ENCODE results near the gene BMPR1B. TPM values are rescaled to one million over a fixed set of nuclear protein-coding genes. Genes with fewer than 3 reads are reported as not detected.

The BMPR1B gene
- total RNA-seq, 1 experiment from 2014 or later, result 0.27 TPM

DNA sequence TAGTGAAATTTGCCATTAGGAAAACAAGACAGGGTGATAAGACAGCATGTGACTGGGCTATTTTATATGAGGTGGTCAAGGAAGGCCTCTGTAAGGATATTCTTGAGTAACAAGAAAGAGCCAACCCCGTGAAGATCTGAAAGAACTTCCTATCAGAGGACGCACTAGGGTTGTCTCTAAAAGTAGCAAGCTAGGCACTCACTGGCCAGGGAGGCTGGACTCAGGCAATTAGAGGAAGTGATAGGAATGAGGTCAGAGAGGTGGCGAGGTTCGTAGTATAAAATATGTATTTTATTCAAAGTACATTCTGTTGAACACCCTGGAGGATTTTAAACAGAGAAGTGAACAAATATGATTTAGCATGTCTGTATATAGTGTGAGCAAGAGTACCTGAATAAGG is 4.6 kb downstream of the BMPR1B start:
- DNase-seq (ENCODE audit: extremely low read depth, low read depth), result no peak

DNA sequence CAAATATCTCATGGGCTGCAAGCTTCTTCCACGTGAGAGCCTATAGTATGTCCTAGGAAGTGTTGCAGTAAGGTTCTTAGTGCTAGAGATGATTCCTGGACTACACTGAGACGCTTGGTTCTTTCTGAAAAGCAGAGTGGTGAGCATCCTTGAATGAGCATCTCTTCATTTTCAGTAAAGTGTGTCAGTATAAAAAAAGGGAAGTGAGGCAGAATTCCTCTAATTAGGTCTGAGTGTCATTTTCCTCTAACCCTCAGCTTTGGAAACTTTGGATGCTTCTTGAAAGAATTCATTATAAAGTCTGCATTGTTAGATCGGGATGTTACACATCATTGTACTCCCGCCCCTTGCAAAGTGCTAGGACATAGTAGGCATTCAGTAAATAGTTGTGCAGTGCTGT is 5.2 kb downstream of the BMPR1B start:
- DNase-seq (ENCODE audit: extremely low read depth, low read depth), result no peak

DNA sequence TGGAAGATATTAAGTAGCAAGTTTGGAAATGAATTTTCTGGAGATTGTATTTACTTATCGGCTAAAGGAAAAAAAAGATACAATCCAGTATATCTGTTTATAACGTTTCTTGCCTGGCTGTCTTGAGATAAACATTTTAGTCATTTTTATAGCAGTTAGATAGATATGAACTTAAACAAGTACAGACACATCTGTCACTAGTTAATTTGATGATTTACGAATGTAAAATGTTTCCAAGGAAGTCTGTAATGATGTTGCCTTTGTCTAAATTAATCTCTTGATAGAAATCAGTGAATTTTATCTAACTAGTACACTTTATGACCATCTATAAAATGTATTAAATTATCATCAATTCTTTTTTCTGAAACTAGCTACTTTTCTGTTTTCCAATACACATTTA is 5.7 kb downstream of the BMPR1B start:
- DNase-seq (ENCODE audit: extremely low read depth, low read depth), result no peak

DNA sequence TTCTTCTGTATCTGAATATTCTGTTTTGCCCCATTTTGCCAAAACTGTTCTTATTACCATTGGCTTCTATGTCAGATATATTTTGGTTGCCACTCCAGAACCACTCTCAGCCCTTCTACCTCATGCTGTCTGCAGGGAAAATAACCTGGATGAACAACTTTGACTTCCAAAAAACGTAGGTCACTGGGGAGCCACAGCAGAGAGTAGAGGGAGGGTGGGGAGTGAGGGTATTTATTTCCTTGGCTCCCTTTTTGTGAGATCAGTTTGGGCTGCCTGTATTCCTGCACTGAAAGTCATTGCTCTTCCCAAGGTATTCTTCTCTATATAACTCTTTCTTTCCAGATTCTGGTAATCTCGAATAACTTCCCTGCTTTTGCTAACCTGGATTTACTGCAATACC is 6.3 kb downstream of the BMPR1B start:
- no peak for DNase-seq (ENCODE audit: extremely low read depth, low read depth)

DNA sequence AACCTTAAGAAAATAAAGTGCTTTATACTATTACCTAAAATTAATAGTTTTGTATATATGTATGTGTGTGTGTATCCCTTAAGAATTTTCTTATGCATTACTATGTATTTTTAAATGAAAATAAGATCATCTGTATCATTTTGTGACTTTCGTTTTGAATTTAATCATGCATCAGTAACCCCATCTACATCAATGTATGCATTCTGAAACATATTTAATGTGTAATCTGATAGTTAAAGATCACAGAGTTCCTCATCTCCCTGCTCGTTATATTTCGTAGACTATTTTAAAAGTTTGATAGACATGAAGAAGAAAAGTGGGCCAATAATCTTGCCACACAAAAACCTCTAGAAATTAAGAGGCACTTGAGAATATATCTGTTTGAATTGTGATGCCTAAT is 7.4 kb downstream of the BMPR1B start:
- DNase-seq (ENCODE audit: extremely low read depth, low read depth), result no peak

GRCh38 chr4:94765648-94766047 is 7.9 kb downstream of the BMPR1B start:
- no peak for DNase-seq (ENCODE audit: extremely low read depth, low read depth)

- no peak for DNase-seq (ENCODE audit: extremely low read depth, low read depth)
Observed at GRCh38 chr4:94766856-94767255, 9.1 kb downstream of the BMPR1B start.

DNA sequence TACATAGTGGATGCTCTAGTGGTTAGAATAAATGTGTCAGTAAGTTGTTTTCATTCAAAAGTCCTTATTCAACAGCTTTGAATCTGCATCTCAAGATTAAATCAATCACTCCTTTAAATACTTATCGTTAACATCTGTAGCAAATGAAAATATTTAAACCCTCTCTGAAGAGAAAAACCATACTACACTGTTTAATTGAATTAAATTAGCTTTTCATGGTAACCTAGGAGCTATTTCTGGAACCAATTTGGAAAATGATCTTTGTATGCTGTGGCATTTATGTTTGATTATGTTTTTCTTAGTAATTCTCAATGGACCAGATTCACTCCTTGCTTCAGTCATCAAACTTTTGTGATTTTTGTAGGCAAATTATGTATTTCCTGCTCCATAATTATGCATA is 9.7 kb downstream of the BMPR1B start:
- no peak for DNase-seq (ENCODE audit: extremely low read depth, low read depth)

DNA sequence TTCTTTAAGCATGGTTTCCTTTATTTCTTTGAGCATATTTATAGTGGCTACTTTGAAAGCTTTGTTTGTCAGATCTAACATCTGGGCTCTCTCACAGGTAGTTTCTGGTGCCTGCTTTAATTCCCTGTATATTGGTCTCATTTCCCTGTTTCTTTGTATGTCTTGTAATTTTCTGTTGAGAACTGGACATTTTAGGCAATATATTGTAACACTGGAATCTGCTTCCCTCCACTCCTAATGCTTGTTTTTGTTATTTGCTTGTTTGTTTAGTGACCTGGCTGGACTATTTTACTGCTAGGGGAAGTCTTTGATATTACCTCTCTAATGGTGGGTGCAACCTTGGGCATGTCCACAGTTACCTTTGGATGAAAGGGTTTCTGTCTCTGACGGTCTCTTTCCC is 25.0 kb downstream of the BMPR1B start:
- no peak for DNase-seq (ENCODE audit: extremely low read depth, low read depth)

DNA sequence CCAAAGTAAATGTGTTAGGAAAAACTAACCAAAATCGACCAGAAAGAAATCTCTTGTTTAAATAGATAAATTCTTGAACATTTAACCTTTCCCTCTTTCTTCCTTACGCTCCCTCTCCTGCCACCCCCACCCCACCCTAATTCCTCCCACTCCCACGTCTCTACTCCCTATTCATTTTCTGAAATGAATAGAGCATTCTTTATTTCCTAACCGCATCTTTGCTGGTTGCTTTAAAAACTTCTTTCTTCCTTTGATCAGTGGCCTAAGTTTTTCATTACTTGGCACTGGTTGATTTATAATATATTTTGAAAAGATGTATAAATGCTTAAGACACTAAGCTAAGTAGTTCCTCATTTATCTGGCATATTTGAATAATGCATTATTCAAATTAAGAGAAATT is 33.9 kb downstream of the BMPR1B start:
- DNase-seq (ENCODE audit: extremely low read depth, low read depth), result no peak

- DNase-seq (ENCODE audit: extremely low read depth, low read depth), result no peak
Observed at GRCh38 chr4:94798808-94799207, 41.1 kb downstream of the BMPR1B start.

- DNase-seq (ENCODE audit: extremely low read depth, low read depth), result no peak
Observed at GRCh38 chr4:94801016-94801415, 43.3 kb downstream of the BMPR1B start.

- no peak for DNase-seq (ENCODE audit: extremely low read depth, low read depth)
Observed at GRCh38 chr4:94802091-94802490, 44.3 kb downstream of the BMPR1B start.

- DNase-seq (ENCODE audit: extremely low read depth, low read depth), result no peak
Observed at GRCh38 chr4:94803181-94803580, 45.4 kb downstream of the BMPR1B start.

DNA sequence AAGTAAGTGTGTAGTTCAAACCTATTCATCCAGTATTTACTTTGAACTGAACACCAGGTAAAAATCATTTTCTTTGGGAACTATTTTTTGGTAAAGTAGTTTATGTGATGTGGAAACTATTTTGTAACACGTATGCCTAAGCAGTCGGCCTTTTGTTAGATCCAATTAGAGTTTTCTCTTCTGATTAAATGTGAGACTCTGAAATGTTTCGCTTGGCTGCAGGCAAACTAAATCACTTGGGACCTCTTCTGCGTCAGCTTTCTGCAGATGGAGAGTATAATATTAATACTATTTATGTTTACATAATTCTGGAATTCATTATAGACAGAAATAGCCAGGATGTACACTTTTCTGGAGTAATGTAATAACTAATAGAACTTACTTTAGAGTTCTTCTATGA is 46.9 kb downstream of the BMPR1B start:
- no peak for DNase-seq (ENCODE audit: extremely low read depth, low read depth)

GRCh38 chr4:94806376-94806775 is 48.6 kb downstream of the BMPR1B start:
- no peak for DNase-seq (ENCODE audit: extremely low read depth, low read depth)

- no peak for DNase-seq (ENCODE audit: extremely low read depth, low read depth)
Observed at GRCh38 chr4:94811643-94812042, 53.9 kb downstream of the BMPR1B start.

- DNase-seq (ENCODE audit: extremely low read depth, low read depth), result no peak
Observed at GRCh38 chr4:94813221-94813620, 55.5 kb downstream of the BMPR1B start.

GRCh38 chr4:94814237-94814636 is 56.5 kb downstream of the BMPR1B start:
- DNase-seq (ENCODE audit: extremely low read depth, low read depth), result no peak

DNA sequence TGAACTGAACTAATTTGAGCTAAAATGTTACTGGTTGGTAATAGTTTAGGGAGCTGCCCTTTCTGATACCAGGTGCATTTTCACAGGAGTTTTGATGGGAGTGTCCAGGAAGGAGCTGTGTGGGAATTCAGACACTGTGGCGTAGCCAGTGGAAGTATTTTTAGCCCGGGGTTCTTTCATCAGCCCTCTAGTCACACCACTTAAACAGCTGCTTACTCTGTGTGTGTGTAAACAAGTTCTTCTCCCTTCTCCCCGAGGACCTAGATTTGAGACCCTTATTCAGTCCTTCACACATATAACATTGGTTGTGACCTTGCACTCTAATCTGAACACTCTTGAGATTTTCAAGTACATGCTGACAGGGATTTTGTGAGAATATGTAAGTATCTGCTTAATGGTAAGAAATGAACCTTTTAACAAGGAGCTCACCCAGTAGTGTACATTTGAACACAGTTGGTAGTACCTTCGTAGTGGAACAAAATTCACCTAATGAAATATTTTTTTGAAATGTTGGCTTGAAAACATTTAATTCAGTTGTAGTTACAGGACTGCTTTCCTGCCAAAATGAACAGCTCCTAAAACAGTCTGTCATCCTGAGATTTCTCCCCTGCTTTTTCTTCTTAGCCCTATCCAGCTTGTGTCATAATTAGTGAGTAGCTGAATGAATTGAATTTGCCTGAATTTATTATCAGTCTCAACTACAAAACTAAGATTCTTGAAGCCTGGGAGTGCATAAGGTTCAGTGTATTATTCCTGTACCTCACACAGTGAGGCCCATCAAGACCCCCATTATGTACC is 61.8 kb downstream of the BMPR1B start:
- no peak for DNase-seq (ENCODE audit: extremely low read depth, low read depth)

DNA sequence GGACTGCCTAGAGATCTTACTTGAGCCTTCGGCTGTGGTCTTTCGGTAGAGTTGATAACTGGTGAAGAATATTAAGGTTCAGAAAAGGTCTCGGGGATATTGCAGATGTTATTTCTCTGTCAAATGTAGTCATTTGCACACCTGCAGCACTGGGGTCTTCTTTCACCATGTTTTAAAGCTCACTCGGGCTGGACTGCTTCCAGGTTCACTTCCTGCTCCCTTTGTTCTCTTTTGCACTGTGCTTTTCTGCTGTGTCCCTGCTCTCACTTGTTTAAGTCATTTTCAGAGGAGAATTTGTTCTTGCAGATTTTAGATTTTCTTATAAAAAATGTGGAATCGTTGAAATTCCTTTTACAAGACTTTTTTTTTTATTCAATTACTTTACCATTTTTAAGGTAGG is 68.5 kb downstream of the BMPR1B start:
- DNase-seq (ENCODE audit: extremely low read depth, low read depth), result no peak

- peak; percentile 55 for DNase-seq (ENCODE audit: extremely low read depth, low read depth)
Observed at GRCh38 chr4:94827481-94828110, 69.8 kb downstream of the BMPR1B start.

DNA sequence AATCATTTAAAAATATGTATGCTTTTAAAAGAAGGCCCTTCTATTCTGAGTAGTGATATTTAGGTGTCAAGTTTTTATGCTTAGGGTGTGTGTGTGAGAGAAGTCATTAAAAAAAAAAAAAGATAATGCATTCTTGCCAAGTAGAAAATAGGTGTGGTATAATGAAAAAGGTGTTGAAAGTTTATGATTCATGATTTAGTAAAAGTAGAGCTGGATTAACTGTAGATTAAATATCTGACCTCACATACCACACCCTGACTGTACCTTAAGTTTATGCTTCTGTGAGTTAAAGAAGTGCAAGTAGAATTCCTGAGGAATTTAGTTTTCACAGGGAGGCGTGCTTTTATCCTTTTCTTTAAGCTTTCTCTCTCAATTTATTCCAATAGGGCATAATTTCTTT is 71.1 kb downstream of the BMPR1B start:
- no peak for DNase-seq (ENCODE audit: extremely low read depth, low read depth)
